ENCODE measurements around the gene TBC1D3B.
"Not testable (repeated sequence)": the region's sequence is repeated elsewhere in the genome, so short reads cannot be mapped to it uniquely, and the experiment has no call there.

The TBC1D3B gene

DNA sequence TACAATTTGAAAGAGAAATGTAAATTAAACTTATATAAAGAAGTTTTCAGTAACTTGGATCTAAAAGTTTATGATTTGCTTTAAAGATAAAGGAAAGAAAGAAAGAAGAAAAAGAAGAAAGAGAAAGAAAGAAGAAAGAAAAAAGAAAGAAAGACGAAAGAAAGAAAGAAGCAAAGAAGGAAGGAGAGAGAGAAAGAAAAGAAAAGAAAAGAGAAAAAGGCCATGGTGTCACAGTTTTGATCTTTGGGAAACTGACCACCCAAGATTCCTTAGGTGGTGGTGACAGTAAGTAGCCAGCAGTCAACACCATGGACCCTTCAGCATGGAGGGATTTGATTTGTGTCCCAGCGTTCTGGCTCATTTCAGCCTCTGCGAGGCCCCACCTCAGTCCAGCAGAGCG is 24.7 kb upstream of the TBC1D3B start:
- DNase-seq (ENCODE audit: low read depth, low spot score): not testable (repeated sequence)

DNA sequence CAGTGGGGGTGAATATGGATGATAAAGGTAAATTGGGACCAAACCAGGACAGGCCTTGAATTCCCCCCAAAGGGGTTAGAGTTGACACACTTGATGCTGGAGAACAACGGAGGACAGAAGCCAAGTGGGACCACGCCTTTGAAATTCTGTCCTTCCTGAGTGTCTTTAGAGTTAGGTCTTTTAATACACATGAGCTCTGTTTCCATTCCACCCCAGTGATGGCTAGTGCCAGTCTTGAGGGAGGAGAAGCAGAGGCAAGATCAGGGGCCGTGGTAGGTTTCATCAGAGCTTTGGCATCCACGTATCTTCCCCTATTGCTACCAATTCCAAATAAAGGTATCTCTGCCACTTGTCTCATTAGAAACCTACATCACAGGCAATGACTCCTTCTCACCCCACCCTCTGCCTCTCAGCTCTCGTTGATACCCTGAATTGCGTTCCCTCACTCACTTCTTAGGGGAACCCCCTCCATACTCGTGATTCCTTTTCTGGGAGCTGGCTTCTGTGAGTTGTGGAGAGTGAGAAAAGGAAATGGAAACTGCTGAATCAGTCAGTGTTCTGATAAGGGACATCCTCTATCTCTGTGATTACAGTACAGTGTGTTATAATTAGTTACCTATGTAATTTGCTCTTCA is 22.5 kb upstream of the TBC1D3B start:
- no peak for DNase-seq (ENCODE audit: low read depth, low spot score)

DNA sequence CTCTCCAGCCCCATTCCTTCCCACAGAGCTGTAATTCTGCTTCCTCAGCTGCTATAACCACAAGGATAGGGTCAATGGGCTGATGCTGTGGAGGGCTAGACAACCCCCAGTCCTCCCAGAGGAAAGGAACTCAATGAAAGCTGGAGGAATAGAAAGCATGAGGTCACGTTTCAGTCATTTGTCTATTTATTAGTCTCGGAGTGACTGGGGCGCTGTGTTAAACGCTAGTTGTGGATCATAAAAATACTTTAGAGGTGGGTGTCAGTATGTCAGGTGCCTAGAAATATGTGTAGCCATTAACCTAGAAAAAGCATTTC is 20.9 kb upstream of the TBC1D3B start:
- DNase-seq (ENCODE audit: low read depth, low spot score): no peak

DNA sequence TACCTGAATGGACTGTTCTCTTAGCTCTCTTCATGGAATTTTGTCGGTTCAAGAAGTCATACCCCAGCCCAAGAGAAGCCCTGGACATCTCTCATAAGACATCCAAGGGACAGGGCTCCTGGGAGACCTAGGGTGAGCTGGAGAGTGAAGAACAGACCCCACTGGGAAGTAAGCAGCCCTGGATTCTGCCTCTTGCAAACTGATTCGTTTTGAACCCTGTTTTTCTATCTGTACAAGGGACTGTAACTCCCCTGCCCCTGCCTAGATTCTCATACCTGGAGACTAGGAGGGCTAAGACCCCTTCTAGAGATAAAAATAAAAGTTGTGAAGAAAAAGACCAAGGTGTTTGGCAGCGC is 19.7 kb upstream of the TBC1D3B start:
- DNase-seq (ENCODE audit: low read depth, low spot score): no peak

DNA sequence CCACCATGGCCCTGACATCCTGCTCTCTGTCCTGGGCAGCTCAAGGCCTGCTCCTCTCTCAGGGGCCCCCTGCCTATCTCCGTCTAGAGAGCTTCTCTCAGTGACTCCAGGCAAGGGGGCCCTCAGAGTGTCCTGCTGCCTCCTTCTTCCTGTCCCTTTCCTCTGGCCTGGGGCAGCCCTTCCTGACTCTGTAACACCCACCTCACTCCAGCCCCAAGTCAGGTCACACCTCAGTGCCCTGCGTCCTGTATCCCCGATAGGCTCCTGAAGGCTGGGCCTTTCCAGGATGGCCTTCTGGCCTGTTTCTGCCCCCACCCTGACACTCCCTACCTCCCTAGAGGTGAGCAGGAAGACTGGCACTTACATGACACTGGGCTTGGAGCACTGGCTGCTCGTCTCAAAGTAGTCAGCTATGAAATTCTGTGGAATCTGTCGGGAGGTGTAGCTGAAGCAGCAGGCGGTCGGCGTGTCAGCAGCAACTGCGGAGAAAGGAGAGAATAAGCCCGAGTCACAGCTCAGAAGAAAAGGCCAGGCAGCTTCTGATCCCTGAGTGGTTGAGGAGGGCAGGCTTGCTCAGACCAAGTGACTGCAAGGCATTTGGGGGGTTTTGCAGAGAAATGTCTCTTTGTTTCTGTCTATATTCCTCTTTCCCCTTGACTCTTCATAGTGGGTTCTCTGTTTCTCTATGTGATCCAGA is 19.1 kb upstream of the TBC1D3B start:
- DNase-seq (ENCODE audit: low read depth, low spot score): no peak

GRCh38 chr17:36194832-36195433 is 18.5 kb upstream of the TBC1D3B start:
- DNase-seq (ENCODE audit: low read depth, low spot score): not testable (repeated sequence)

GRCh38 chr17:36194147-36194831 is 17.9 kb upstream of the TBC1D3B start:
- DNase-seq (ENCODE audit: low read depth, low spot score): not testable (repeated sequence)

DNA sequence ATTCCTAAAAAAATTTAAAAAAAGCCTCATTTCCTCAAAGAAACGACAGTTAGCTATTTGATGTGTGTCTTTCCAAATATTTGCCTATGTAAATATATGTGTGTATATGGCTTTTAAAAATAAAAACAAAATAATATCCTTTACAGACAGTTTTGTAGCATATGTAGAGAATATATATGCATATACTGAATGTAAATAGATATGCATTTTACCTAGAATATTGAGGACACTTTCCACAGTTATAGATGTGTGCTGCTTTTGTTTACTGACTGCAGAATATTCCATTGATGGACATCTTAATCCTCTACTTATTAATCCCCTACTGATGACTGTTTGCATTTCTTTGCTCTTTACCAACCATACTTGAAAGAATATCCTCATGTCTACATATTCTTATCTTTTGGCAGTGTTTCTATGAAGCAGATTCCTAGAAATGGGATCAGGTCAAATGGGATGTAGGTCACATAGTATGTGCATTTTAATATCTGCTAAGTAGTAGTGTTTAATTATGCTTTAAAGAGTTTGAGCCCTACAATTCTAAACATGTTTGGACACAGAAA is 16.9 kb upstream of the TBC1D3B start:
- DNase-seq (ENCODE audit: low read depth, low spot score): no peak

DNA sequence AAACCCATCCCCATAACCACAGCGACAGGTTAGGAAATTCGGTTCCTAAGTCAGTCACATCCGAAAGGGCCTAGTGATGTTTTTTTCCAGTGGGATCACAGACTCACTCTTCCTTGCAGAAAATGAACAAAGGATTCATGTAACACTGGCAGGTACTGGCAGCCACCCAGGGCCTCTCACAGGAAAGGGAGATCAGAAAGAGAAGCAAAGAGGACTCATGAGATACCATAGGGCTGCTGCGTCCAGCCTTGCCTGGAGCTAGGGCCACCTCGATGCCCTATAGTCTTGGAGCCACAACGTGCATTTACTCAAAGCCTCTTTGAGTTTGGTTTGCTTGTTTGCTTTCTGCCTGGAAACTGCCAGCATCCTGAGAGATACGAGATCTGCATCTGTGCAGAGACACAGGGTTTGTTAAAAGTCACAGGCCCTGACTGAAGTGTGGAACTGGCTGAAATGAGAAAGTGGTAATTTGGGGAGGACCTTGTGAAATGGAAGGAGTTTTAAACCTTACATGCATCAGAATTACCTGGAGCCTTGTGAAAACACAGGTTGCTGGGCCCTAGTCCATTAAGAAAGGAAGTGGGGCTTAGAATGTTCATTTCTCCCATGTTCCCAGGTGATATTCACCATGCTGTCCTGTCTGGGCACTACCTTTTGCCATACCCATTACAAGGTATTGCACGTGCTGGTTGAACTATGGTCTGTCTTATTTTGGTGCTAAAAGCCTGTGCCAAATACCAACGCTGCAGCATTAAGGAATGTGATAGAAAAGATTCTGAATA is 14.3 kb upstream of the TBC1D3B start:
- not testable (repeated sequence) for DNase-seq (ENCODE audit: low read depth, low spot score)

DNA sequence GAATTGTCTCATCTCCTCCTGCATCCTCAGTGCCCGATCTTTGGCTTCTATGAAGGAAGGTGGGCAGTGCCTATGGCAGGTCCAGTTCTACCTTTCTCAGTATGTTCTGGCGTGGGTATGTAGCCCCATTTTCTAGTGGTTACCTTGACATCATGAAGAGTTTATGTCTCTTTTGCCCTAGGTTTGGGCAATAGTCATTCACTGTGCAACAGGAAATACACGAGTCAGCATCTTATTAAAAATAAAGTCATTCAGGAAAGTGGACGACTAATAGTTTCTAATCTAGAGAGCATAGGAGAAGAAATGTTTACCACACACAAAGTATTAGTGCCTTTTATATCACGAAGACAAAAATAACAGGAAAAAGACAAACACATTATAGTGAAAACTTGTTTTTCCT is 13.6 kb upstream of the TBC1D3B start:
- not testable (repeated sequence) for DNase-seq (ENCODE audit: low read depth, low spot score)

DNA sequence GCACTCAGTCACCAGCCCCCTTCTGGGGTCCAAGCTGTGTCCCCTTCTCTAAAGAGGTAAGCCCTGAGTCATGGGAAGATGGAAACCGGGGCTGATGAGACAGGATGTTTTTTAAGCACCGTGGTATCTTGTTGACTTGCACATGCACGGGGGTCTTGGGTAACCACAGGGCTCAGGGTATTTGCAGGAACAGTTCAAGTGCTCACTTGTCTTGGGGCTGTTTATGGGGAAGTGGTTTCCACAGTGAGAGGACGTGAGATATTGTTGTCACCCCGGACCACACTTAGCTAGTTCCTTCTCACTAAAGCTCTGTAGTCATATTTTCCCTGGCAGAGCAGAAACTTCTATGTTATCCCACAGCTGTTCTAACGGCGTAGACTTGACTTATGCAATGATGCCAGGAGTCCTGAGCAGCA is 12.5 kb upstream of the TBC1D3B start:
- no peak for DNase-seq (ENCODE audit: low read depth, low spot score)

GRCh38 chr17:36187943-36188665 is 11.7 kb upstream of the TBC1D3B start:
- DNase-seq (ENCODE audit: low read depth, low spot score): not testable (repeated sequence)

GRCh38 chr17:36186810-36187763 is 10.7 kb upstream of the TBC1D3B start:
- not testable (repeated sequence) for DNase-seq (ENCODE audit: low read depth, low spot score)

DNA sequence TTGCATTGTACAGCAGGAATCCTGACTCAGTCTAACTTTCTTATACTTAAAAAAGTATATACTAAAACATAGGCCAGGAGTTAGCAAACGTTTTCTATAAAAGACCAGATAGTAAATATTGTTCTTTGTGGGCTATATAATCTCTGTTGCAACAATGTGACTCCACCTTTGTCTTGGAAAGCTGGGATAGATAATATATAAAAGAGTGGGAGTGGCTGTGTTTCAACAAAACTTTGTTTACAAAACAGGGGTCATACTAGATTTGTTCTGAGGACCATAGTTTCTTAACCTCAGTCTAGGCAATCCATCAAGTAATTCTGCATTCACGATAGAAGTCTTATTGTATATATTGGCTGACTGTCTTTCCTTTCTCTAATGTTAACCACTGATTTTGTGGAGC is 9.0 kb upstream of the TBC1D3B start:
- DNase-seq (ENCODE audit: low read depth, low spot score): no peak

DNA sequence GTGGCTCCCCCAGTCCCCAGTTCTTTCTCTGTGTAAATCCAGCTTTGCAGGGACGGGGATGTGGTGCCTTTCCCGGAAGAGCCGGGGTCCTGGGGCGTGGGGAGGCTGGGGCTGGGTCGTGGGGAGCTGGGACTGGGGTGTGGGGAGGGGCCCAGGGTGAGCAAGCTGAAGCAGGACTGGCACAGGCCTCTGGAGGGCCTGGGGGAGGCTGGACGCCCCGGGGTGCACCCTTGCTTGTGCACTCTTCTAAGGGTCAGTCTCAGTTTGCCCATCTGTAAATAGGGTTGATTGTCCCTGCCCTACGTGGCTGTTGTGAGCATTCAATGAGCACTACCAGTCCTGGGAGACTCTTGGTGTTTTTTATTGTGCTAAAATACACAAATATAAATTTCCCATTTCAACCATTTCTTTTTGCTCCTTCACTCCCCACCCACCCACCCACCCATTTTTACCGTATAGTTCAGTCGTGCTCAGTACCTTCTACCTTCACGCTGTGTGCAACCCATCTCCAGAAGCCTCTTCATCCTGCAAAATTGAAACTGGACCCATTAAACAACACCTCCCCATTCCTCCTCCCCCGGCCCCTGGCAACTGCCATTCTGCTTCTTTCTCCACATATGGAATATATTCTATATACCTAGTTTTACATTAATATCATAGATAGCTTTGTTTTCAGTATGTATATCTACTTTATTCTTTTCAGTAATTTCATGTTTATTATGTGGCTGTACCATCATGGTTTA is 7.8 kb upstream of the TBC1D3B start:
- DNase-seq (ENCODE audit: low read depth, low spot score): no peak

DNA sequence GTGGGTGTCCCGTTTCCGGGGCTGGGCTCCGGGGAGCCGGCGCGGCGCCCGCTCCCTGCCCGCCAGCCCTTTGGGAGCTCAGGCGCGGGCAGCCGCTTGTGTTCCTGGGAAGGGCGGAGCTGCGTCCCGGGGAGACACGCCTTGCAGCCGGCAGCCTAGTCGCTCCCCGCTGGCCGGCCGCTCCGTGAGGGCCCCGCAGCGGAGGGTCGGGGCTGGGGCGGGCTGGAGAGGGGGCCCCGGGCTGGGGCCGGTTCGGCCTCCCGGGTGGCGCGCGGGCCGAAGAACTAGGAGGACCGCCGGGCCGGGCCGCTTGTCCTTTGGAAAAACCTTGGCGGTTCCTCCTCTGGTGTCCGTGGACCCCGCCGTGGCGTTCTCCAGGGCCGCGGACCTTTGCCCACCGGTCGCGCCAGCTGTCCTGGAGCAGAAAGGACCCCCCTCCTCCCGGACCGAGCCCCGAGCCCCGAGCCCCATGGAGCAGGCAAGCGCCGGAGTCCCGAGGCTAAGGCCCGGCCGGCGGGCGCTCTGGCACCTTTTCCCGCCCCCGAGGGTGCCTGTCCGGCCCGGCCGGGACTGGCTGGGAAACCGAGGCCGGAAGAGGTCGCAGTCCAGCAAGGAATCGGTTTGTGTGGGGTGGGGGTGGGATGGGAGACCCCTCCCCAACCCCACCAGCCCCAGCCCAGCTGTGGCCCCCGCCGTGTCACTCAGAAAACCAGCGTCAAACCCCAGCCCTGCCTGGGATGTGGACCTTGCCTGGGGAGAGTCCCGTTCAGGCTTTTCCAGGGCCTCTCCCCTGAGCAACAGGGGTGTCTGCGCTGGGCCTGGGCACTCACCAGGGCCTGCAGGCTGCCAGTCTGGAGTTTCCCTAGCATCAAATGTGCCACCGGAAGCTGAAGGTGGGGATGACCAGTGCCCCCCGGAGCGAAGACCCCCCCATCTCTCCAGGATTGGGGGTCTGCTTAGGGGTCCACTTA is 6.8 kb upstream of the TBC1D3B start:
- DNase-seq (ENCODE audit: low read depth, low spot score): no peak

DNA sequence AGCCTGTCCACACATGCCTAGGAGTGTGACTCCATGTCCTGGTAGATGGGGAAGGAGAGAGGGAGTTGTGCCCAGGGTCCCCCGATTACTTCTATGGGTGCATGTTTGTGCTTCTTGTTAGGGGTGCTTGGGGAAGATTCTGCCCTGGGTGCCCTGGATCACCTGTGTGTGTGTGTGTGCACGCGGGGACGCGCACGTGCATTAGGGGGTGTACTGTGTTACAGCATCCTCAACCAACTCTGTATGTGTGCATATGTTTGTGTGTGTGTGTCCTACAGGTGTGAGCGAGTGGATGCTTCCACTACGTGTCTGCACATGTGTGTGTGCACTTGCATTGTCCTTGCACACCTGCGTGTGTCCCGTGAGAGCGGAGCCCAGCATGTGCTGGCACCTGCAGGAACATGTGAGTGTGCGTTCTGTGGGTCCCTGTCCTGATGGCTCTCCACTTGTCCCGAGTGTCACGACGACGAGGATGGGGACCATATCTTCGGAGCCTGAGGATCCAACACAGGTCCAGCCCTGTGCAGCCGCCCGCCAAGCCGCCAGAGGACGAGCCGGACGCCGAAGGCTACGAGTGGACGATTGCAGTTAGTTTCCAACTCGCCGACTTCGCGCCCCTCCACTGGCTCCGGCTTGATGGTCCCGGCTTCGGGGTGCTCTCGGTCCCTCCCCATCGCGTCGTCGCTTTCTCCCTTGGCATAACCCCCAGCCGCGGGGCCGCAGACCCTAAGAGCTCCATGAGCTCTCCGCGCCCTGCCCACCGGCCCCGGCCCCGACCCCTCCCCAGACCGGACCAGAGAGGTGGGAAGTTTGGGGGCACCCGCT is 6.0 kb upstream of the TBC1D3B start:
- no peak for DNase-seq (ENCODE audit: low read depth, low spot score)

Measured in activated CD4-positive, CD25-positive, alpha-beta regulatory T cell treated with anti-CD3 and anti-CD28 coated beads, Interleukin-2, amount 50 U/mL, for 16 hours (primary cell).